Left colon (tissue), 2 donors: ENCODE measurements around the gene ALOX5AP. TPM values are rescaled to one million over a fixed set of nuclear protein-coding genes. Genes with fewer than 3 reads are reported as not detected.

Source experiments
- ATAC-seq: fragments of 200-7000 bp; cut with Tn5 transposase; one replicate; pipeline ENCODE4 v1.9.1; 2020; ENCODE audit warnings: mild to moderate bottlenecking, moderate library complexity
- DNase-seq, 2 donors: peaks; one replicate each; pipeline ENCODE4 v3.0.0-alpha.2; 2020
- intact Hi-C, 2 donors: fragments of 100-400 bp; cut with DNase I in 1 of 2; cut with micrococcal nuclease in 1 of 2; formaldehyde crosslinking; loops; one replicate each; pipeline versions ENCODE4 v1.11.2 to v1.14.0; 2022; cut with DNase I, micrococcal nuclease
- total RNA-seq, 2 donors: library from RNA; stranded (reverse); fragmentation: NEBNext Ultra II Directional; extraction: Animal tissue kit (Norgen Biotek cat#: 25700); gene quantifications; one replicate each; pipeline ENCODE4 v1.2.1, GENCODE V29; 2021
- donor health status: DM: no; HTN: no; CAD: no.
- donor health status: DM: yes; HTN: yes; CAD: no.

ALOX5AP gene
- total RNA-seq, 2 donors from 2014 or later, result 4.9 to 7.6 TPM

GRCh38 chr13:30785191-30785850, 50.0 kb downstream of the ALOX5AP start:
- intact Hi-C loops, result no loop called here
- DNase-seq, result no peak
- ATAC-seq, result no peak

- intact Hi-C loops, result no loop called here
- DNase-seq (no peak), ATAC-seq (no peak)
Measured at GRCh38 chr13:30786648-30787047, 51.3 kb downstream of the ALOX5AP start.

GRCh38 chr13:30787738-30788525, 52.6 kb downstream of the ALOX5AP start:
- ATAC-seq, result no peak
- no peak for DNase-seq
- intact Hi-C loops, result no loop called here

GRCh38 chr13:30789166-30789862, 54.0 kb downstream of the ALOX5AP start:
- ATAC-seq (no peak), DNase-seq (no peak)
- intact Hi-C loops, result no loop called here

GRCh38 chr13:30790592-30790991, 55.2 kb downstream of the ALOX5AP start:
- intact Hi-C loops, result no loop called here
- DNase-seq (no peak), ATAC-seq (no peak)

- ATAC-seq, result no peak
- intact Hi-C loops, result no loop called here
- DNase-seq, result no peak
Measured at GRCh38 chr13:30791354-30792001, 56.1 kb downstream of the ALOX5AP start.

GRCh38 chr13:30792285-30793000, 57.1 kb downstream of the ALOX5AP start:
- DNase-seq (peak; percentile 57 to 61), ATAC-seq (peak; percentile 75)
- intact Hi-C loops, result no loop called here

GRCh38 chr13:30796132-30796572, 60.8 kb downstream of the ALOX5AP start:
- DNase-seq (no peak), ATAC-seq (peak; percentile 57)
- intact Hi-C loops, result no loop called here

- intact Hi-C loops, result no loop called here
- no peak for DNase-seq
- ATAC-seq, result peak; percentile 47
Measured at GRCh38 chr13:30796631-30797601, 61.6 kb downstream of the ALOX5AP start.

GRCh38 chr13:30797847-30798535, 62.6 kb downstream of the ALOX5AP start:
- intact Hi-C loops, result no loop called here
- DNase-seq (no peak), ATAC-seq (no peak)

- intact Hi-C loops, result no loop called here
- ATAC-seq, result no peak
- DNase-seq, result no peak
Measured at GRCh38 chr13:30798776-30799355, 63.5 kb downstream of the ALOX5AP start.

GRCh38 chr13:30799356-30799824, 64.0 kb downstream of the ALOX5AP start:
- no peak for ATAC-seq
- no peak for DNase-seq
- intact Hi-C loops, result no loop called here

GRCh38 chr13:30800107-30800506, 64.8 kb downstream of the ALOX5AP start:
- intact Hi-C loops, result loop anchor here in 1 of 2 donors (5.0 to 10.0 kb wide), 3 partner anchors 123 to 665 kb away; no protein-coding TSS in a partner anchor
- ATAC-seq (no peak), DNase-seq (no peak)

GRCh38 chr13:30802501-30802900, 67.2 kb downstream of the ALOX5AP start:
- no peak for DNase-seq
- intact Hi-C loops, result loop anchor here in 1 of 2 donors (5.0 to 10.0 kb wide), 3 partner anchors 125 to 668 kb away; no protein-coding TSS in a partner anchor
- no peak for ATAC-seq

- intact Hi-C loops, result loop anchor here in 1 of 2 donors (5.0 to 10.0 kb wide), 3 partner anchors 126 to 668 kb away; no protein-coding TSS in a partner anchor
- peak; percentile 97 for ATAC-seq
Measured at GRCh38 chr13:30802953-30803478, 67.7 kb downstream of the ALOX5AP start.

GRCh38 chr13:30803749-30804148, 68.4 kb downstream of the ALOX5AP start:
- ATAC-seq (no peak), DNase-seq (no peak)
- intact Hi-C loops, result loop anchor here in 1 of 2 donors (5.0 to 10.0 kb wide), 3 partner anchors 126 to 669 kb away; no protein-coding TSS in a partner anchor

More at GRCh38 chr13:30802953-30803478, 67.7 kb downstream of the ALOX5AP start:
- peak; percentile 83 to 91 for DNase-seq
